Esophagus squamous epithelium (tissue), 4 donors: Measurements from ENCODE around the gene SCGB2B2.

ENCODE experiments used
- CTCF ChIP-seq, 6 experiments: fragments of 450-650 bp in 4 of 6; fragments of 200-600 bp in 2 of 6; sonication (generic) in 2 of 6; IDR thresholded peaks; one replicate each; pipeline ENCODE4 v1.5.1; 2016 to 2019; ENCODE audit warnings: antibody characterized with exemption in 6 of 6, mild to moderate bottlenecking in 4 of 6, moderate library complexity in 4 of 6
- POLR2A ChIP-seq, 4 donors: fragments of 450-650 bp; IDR thresholded peaks; one replicate each; pipeline ENCODE4 v1.6.1; 2017; ENCODE audit warnings: antibody characterized with exemption in 4 of 4, mild to moderate bottlenecking in 4 of 4, moderate library complexity in 3 of 4

- TF ChIP-seq CTCF (IDR thresholded peaks at IDR 0.05) (no peak), POLR2A (IDR thresholded peaks at IDR 0.05) (no peak)
Observed at GRCh38 chr19:34715357-34715756, 38.4 kb upstream of the SCGB2B2 start.
